ENCODE data around the gene PCDHGA10.
"Not testable (repeated sequence)": the region's sequence is repeated elsewhere in the genome, so short reads cannot be mapped to it uniquely, and the experiment has no call there.

The PCDHGA10 gene
- 0.18 to 1.00 reads per million in 2 experiments for total RNA-seq

DNA sequence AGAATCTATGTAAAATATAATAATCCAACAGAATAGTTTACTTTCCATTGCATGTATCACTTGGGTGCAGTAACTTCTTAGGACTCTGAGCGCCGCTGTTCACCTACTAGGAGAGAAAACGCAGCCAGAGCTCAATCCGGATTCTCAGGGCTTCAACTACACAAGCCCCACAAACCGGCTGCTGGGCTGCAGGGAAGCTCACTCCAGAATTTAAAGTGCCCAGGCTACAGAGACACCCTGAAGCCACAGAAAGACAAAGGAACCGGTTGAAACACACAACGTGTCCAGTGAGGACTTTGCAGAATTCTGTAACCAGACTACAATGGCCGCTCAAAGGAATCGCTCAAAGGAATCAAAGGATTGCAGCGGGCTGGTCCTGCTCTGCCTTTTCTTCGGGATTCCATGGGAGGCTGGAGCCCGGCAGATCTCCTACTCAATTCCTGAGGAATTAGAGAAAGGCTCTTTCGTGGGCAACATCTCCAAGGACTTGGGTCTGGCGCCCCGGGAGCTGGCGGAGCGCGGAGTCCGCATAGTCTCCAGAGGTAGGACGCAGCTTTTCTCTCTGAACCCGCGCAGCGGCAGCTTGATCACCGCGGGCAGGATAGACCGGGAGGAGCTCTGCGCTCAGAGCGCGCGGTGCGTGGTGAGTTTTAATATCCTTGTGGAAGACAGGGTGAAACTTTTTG, at the start of gene PCDHGA10:
TSS of gene PCDHGA10 (plus strand) at position 134 of the 686 bp plus-strand sequence. CDS start at position 323, 189 bp downstream.
- peak; percentile 45 for DNase-seq (ENCODE audit: low read depth)

DNA sequence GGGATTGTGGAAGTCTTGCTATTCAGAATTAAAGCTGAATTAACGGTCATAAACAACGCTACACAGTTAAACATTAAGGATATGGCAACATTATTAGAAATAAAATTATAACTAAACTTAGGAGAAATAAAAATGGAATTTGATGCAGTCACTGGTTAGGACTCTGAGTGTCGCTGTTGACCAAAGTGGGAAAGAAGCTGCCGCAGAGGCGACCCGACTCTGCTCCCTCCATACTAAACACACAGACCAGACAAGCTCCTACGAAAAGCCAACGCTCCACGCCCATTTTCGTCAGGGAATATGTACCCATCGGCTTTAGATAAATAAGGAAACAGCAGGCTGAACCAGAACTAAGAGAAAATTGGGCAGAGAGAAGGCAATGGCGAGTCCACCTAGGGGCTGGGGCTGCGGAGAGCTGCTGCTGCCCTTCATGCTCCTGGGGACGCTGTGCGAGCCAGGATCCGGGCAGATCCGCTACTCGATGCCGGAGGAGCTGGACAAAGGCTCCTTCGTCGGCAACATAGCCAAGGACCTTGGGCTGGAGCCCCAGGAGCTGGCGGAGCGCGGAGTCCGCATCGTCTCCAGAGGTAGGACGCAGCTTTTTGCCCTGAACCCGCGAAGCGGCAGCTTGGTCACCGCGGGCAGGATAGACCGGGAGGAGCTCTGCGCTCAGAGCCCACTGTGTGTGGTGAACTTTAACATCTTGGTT, 48.7 kb upstream of the PCDHGA10 start, which contains the start of gene PCDHGA5:
TSS of gene PCDHGA5 (plus strand) at position 211 of the 709 bp plus-strand sequence. CDS start at position 380, 169 bp downstream.
- DNase-seq (ENCODE audit: low read depth), result no peak

DNA sequence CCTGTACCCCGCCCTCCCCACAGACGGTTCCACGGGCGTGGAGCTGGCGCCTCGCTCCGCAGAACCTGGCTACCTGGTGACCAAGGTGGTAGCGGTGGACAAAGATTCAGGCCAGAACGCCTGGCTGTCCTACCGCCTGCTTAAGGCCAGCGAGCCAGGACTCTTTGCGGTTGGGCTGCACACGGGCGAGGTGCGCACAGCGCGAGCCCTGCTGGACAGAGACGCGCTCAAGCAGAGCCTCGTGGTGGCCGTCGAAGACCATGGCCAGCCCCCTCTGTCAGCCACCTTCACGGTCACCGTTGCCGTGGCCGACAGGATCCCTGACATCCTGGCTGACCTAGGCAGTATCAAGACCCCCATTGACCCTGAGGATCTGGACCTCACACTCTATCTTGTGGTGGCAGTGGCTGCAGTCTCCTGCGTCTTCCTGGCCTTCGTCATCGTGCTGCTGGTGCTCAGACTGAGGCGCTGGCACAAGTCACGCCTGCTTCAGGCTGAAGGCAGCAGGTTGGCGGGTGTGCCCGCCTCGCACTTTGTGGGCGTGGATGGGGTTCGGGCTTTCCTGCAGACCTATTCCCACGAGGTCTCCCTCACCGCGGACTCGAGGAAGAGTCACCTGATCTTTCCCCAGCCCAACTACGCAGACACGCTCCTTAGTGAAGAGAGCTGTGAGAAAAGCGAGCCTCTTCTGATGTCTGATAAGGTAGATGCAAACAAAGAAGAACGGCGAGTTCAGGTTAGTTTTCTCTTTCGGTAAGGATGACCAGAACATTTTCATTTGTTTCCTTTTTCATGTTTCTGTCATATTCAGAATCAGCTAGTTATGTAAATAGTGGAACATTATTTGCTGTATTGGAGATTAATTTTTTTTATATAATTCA, 46.5 kb upstream of the PCDHGA10 start:
- DNase-seq (ENCODE audit: low read depth), result no peak

DNA sequence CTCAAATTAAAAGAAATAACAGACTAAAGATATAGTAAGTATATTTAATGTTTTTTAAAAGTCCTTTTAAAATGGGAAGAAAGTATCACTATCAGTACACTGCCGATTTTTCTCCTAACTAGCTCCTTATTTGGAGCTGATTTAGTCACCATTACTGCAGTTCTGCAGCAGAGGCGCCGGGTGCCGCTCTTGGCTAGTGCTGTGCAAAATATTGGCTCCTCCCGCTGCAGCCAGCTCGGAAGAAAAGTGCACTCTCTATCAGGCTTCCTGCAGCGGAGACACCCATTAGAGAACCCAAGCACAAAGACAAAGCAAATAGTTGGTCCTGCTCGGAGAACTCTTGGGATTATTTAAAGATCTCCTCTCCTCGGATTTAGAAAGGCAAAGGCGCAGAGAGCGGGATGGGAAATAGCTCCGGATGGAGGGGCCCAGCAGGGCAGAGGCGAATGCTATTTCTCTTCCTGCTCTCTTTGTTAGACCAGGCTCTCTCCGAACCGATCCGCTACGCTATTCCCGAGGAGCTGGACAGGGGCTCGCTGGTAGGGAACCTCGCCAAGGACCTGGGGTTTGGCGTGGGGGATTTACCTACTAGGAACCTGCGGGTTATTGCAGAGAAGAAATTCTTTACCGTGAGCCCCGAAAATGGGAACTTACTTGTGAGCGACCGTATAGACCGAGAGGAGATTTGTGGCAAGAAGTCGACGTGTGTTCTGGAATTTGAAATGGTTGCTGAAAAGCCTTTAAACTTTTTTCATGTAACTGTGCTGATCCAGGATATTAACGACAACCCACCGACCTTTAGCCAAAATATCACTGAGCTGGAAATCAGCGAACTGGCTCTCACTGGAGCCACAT, 42.6 kb upstream of the PCDHGA10 start, which contains the start of gene PCDHGB3:
TSS of gene PCDHGB3 (plus strand) at position 249 of the 855 bp plus-strand sequence. CDS start at position 402, 153 bp downstream.
- no peak for DNase-seq (ENCODE audit: low read depth)

DNA sequence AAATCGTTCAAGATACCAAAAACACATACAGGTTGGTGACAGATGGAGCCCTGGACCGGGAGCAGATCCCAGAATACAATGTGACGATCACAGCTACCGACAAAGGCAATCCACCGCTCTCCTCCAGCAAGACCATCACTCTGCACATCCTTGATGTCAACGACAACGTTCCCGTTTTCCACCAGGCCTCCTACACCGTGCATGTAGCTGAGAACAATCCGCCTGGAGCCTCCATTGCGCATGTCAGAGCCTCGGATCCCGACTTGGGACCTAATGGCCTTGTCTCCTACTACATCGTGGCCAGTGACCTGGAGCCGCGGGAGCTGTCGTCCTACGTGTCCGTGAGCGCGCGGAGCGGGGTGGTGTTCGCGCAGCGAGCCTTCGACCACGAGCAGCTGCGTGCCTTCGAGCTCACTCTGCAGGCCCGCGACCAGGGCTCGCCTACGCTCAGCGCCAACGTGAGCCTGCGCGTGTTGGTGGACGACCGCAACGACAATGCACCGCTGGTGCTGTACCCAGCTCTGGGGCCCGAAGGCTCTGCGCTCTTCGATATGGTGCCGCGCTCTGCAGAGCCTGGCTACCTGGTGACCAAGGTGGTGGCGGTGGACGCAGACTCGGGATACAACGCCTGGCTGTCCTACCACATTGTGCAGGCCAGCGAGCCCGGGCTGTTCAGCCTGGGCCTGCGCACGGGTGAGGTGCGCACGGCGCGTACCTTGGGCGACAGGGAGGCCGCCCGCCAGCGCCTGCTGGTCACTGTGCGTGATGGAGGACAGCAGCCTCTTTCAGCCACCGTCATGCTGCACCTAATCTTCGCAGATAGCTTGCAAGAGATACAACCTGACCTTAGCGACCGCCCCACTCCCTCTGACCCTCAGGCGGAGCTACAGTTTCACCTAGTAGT, 41.0 kb upstream of the PCDHGA10 start:
- no peak for DNase-seq (ENCODE audit: low read depth)

DNA sequence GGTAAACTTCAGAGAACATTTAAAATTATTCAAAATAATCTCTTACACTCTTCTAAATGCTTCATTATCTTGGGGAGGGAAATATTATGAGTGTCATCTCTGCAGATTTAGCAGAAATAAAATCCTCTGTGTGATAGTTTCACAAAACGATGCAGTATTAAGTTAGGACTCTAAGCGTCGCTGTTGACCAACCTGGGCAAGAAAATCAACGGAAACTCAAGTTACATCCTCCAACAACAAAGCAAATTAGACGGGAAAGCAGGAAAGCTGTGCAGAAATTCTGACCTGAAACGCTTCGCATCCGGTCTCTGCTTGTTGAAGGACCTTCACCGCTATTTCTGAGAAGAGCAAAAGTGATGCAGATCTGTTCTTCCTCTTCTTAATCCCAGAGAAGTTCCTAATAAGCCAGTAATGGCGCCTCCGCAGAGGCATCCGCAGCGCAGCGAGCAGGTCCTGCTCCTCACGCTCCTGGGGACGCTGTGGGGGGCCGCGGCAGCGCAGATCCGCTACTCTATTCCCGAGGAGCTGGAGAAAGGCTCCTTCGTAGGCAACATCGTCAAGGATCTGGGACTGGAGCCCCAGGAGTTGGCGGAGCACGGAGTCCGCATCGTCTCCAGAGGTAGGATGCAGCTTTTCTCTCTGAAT, 39.0 kb upstream of the PCDHGA10 start, which contains the start of gene PCDHGA6:
TSS of gene PCDHGA6 (plus strand) at position 219 of the 645 bp plus-strand sequence. CDS start at position 412, 193 bp downstream.
- no peak for DNase-seq (ENCODE audit: low read depth)

DNA sequence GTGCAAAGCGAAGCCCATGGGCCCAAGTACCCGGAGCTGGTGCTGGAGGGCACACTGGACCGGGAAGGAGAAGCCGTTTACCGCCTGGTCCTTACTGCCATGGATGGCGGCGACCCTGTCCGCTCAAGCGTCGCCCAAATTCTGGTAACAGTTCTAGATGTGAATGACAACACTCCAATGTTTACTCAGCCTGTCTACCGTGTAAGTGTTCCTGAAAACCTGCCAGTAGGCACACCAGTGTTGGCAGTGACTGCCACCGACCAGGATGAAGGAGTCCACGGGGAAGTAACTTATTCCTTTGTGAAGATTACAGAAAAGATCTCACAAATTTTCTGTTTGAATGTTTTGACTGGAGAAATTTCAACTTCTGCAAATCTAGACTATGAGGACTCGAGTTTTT, 38.2 kb upstream of the PCDHGA10 start:
- no peak for DNase-seq (ENCODE audit: low read depth)

DNA sequence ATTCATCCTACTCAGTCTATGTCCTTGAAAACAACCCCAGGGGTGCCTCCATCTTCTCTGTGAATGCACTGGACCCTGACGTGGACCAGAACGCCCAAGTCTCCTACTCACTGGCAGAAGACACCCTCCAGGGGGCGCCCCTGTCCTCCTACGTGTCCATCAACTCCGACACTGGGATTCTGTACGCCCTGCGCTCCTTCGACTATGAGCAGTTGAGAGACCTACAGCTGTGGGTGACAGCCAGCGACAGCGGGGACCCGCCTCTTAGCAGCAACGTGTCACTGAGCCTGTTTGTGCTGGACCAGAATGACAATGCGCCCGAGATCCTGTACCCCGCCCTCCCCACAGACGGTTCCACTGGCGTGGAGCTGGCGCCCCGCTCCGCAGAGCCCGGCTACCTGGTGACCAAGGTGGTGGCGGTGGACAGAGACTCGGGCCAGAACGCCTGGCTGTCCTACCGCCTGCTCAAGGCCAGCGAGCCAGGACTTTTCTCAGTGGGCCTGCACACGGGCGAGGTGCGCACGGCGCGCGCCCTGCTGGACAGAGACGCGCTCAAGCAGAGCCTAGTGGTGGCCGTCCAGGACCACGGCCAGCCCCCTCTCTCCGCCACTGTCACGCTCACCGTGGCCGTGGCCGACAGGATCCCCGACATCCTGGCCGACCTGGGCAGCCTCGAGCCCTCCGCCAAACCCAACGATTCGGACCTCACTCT, 37.2 kb upstream of the PCDHGA10 start:
- not testable (repeated sequence) for DNase-seq (ENCODE audit: low read depth)

DNA sequence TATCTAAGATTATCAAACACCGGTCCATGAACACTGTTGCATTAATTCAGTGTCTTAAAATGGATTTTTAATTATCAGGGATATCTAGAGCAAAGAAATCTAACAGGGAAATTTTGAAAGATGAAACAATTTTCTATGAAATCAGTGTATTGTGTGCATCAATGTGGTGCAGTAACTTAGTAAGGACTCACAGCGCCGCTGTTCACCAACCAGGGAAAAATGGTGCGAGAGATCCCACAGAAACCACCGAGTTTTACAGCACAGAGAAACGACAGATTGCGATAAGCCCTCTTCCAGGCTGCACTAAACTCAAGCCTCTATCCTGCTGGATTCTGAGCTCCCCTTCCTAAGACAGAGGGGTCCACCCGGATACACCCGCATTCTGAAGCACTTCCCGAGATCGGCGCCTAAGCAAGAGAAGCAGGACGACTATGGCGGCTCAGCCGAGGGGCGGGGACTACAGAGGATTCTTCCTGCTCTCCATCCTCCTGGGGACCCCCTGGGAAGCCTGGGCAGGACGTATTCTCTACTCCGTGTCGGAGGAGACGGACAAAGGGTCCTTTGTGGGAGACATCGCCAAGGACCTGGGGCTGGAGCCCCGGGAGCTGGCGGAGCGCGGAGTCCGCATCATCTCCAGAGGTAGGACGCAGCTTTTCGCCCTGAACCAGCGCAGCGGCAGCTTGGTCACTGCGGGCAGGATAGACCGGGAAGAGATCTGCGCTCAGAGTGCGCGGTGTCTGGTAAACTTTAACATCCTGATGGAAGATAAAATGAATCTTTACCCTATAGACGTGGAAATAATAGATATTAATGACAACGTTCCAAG, 30.1 kb upstream of the PCDHGA10 start, which contains the start of gene PCDHGA7:
TSS of gene PCDHGA7 (plus strand) at position 274 of the 826 bp plus-strand sequence. CDS start at position 432, 158 bp downstream.
- DNase-seq (ENCODE audit: low read depth), result no peak

DNA sequence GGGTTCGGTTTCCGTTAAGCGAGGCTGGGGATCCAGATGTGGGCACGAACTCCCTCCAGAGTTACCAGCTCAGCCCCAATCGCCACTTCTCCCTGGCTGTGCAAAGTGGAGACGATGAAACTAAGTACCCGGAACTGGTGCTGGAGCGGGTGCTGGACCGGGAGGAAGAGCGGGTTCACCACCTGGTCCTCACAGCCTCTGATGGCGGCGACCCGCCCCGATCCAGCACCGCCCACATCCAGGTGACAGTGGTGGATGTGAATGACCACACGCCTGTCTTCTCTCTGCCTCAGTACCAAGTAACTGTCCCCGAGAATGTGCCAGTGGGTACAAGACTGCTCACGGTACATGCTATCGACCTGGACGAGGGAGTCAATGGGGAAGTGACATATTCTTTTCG, 29.4 kb upstream of the PCDHGA10 start:
- no peak for DNase-seq (ENCODE audit: low read depth)

DNA sequence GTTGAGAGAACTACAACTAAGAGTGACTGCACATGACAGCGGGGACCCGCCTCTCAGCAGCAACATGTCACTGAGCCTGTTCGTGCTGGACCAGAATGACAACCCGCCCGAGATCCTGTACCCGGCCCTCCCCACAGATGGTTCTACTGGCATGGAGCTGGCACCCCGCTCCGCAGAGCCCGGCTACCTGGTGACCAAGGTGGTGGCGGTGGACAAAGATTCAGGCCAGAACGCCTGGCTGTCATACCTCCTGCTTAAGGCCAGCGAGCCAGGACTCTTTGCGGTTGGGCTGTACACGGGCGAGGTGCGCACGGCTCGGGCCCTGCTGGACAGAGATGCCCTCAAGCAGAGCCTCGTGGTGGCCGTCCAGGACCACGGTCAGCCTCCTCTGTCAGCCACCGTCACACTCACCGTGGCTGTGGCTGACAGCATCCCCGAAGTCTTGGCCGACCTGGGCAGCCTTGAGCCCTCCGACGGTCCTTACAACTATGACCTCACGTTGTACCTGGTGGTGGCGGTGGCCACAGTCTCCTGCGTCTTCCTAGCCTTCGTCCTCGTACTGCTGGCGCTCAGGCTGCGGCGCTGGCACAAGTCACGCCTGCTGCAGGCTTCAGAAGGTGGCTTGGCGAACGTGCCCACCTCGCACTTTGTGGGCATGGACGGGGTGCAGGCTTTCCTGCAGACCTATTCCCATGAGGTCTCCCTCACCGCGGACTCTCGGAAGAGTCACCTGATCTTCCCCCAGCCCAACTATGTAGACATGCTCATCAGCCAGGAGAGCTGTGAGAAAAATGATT, 28.1 kb upstream of the PCDHGA10 start:
- no peak for DNase-seq (ENCODE audit: low read depth)

DNA sequence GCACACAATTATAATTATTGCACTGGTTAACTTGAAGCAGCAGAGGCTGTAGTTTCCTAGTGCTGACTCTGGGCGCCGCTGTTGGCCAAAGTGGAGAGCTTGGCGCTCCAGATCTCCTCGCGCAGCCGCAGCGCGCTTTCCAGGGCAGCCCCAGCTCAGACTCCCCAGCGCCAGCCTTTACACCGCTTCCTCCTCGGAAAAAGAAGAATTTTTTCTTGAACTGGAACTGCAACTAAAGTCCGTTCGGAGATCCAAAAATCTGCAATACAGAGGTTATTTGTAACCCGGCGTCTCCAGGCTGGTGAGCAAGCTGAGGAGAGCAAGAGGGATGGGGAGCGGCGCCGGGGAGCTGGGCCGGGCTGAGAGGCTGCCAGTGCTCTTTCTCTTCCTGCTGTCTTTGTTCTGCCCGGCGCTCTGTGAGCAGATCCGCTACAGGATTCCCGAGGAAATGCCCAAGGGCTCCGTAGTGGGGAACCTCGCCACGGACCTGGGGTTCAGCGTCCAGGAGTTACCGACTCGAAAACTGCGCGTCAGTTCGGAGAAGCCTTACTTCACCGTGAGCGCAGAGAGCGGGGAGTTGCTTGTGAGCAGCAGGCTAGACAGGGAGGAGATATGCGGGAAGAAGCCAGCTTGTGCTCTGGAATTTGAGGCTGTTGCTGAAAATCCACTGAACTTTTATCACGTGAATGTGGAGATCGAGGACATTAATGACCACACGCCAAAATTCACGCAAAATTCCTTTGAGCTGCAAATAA, 25.1 kb upstream of the PCDHGA10 start, which contains the start of gene PCDHGB4:
TSS of gene PCDHGB4 (plus strand) at position 142 of the 755 bp plus-strand sequence. CDS start at position 329, 187 bp downstream.
- not testable (repeated sequence) for DNase-seq (ENCODE audit: low read depth)

DNA sequence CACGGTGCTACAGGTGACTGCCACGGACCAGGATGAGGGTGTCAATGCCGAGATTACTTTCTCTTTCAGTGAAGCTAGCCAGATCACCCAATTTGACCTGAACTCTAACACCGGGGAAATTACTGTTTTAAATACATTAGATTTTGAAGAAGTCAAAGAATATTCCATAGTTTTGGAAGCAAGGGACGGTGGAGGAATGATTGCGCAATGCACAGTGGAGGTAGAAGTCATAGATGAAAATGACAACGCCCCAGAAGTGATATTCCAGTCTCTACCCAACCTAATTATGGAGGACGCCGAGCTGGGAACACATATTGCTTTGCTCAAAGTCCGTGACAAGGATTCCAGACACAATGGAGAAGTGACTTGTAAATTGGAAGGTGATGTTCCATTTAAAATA, 24.1 kb upstream of the PCDHGA10 start:
- no peak for DNase-seq (ENCODE audit: low read depth)

DNA sequence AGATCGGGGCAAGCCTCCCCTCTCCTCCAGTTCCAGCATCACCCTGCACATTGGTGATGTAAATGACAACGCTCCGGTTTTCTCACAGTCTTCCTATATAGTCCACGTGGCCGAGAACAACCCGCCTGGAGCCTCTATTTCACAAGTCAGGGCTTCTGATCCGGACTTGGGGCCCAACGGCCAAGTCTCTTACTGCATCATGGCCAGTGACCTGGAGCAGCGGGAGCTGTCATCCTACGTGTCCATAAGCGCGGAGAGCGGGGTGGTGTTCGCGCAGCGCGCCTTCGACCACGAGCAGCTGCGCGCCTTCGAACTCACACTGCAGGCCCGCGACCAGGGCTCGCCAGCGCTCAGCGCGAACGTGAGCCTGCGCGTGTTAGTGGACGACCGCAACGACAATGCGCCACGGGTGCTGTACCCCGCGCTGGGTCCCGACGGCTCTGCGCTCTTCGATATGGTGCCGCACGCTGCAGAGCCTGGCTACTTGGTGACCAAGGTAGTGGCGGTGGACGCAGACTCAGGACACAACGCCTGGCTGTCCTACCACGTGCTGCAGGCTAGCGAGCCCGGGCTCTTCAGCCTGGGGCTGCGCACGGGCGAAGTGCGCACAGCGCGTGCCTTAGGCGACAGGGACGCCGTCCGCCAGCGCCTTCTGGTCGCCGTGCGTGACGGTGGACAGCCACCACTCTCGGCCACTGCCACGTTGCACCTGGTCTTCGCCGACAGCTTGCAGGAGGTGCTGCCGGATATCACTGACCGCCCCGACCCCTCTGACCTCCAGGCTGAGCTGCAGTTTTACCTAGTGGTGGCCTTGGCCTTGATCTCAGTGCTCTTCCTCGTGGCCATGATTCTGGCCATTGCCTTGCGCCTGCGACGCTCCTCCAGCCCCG, 23.4 kb upstream of the PCDHGA10 start:
- no peak for DNase-seq (ENCODE audit: low read depth)
